NCI-H146 (cell line): ENCODE data around the gene FBXO28.
"Not testable (repeated sequence)": the region's sequence is repeated elsewhere in the genome, so short reads cannot be mapped to it uniquely, and the experiment has no call there.

ENCODE experiments used
- DNase-seq: peaks from one replicate; lab custom pipeline; 2025; lab: John Stamatoyannopoulos, UW

The FBXO28 gene

GRCh38 chr1:224185208-224185607, 71.3 kb downstream of the FBXO28 start:
- DNase-seq = no peak

- no peak for DNase-seq
Measured at GRCh38 chr1:224188286-224188685, 74.4 kb downstream of the FBXO28 start.

GRCh38 chr1:224189561-224189960, 75.7 kb downstream of the FBXO28 start:
- DNase-seq = no peak

GRCh38 chr1:224192082-224192788, 78.3 kb downstream of the FBXO28 start:
- DNase-seq = no peak

GRCh38 chr1:224193319-224193966, 79.5 kb downstream of the FBXO28 start:
- DNase-seq = no peak

- DNase-seq = no peak
Measured at GRCh38 chr1:224196813-224197600, 83.1 kb downstream of the FBXO28 start.

- DNase-seq = no peak
Measured at GRCh38 chr1:224198572-224198971, 84.7 kb downstream of the FBXO28 start.

- DNase-seq = no peak
Measured at GRCh38 chr1:224199679-224200078, 85.8 kb downstream of the FBXO28 start.

- no peak for DNase-seq
Measured at GRCh38 chr1:224201383-224201782, 87.5 kb downstream of the FBXO28 start.

- DNase-seq = no peak
Measured at GRCh38 chr1:224201853-224202252, 87.9 kb downstream of the FBXO28 start.

GRCh38 chr1:224203243-224204016, 89.5 kb downstream of the FBXO28 start:
- no peak for DNase-seq

GRCh38 chr1:224205438-224205840, 91.5 kb downstream of the FBXO28 start:
- no peak for DNase-seq

- DNase-seq = not testable (repeated sequence)
Measured at GRCh38 chr1:224205931-224206538, 92.1 kb downstream of the FBXO28 start.

- peak; percentile 70 for DNase-seq
Measured at GRCh38 chr1:224211206-224211962, 97.5 kb downstream of the FBXO28 start.
